Stimulated activated naive CD8-positive, alpha-beta T cell treated with anti-CD3 and anti-CD28 coated beads, Interleukin-15, amount 100 ng/mL, for 72 hours (primary cell): Measurements from ENCODE around the gene FRMPD1.

Experiments used
- ATAC-seq: fragments of 150-1000 bp; cut with Tn5 transposase; 2 replicates; pipeline ENCODE4 v1.10.0; 2021; ENCODE audit warnings: mild to moderate bottlenecking, moderate library complexity
- DNase-seq, 2 donors: peaks; one replicate each; pipeline ENCODE4 v3.0.0; 2021 to 2022
- H3K27ac Mint-ChIP-seq, 2 donors: one replicate each; pipeline ENCODE4 v1.8.0; 2022; ENCODE audit warnings: mild to moderate bottlenecking in 2 of 2, mixed read lengths in 2 of 2, moderate library complexity in 2 of 2
- H3K27me3 Mint-ChIP-seq: one replicate; pipeline ENCODE4 v1.8.0; 2022; ENCODE audit warnings: mixed read lengths
- H3K4me1 Mint-ChIP-seq: one replicate; pipeline ENCODE4 v1.8.0; 2022; ENCODE audit warnings: mild to moderate bottlenecking, mixed read lengths
- H3K4me3 Mint-ChIP-seq, 2 donors: one replicate each; pipeline ENCODE4 v1.8.0; 2022; ENCODE audit warnings: mild to moderate bottlenecking in 2 of 2, mixed read lengths in 2 of 2, moderate library complexity in 1 of 2
- H3K9me3 Mint-ChIP-seq, 2 donors: one replicate each; pipeline ENCODE4 v1.8.0; 2022; ENCODE audit warnings: mixed read lengths in 2 of 2

Gene FRMPD1

GRCh38 chr9:37683531-37684371, 33.0 kb downstream of the FRMPD1 start:
- no peaks in the 10 kb centered on the region for H3K9me3 Mint-ChIP-seq
- no peak overlapping the region for H3K27ac Mint-ChIP-seq
- H3K4me3 Mint-ChIP-seq, result no peak overlapping the region
- DNase-seq (no peak), ATAC-seq (no peak)
- H3K27me3 Mint-ChIP-seq, result peaks cover 52% of the 10 kb centered on the region
- H3K4me1 Mint-ChIP-seq, result no peaks in the 10 kb centered on the region

- no peak overlapping the region for H3K27ac Mint-ChIP-seq
- H3K4me1 Mint-ChIP-seq, result no peaks in the 10 kb centered on the region
- H3K27me3 Mint-ChIP-seq, result peaks cover 54% of the 10 kb centered on the region
- no peak for ATAC-seq
- no peak overlapping the region for H3K4me3 Mint-ChIP-seq
- no peak for DNase-seq
- no peaks in the 10 kb centered on the region for H3K9me3 Mint-ChIP-seq
Observed at GRCh38 chr9:37692622-37693221, 42.0 kb downstream of the FRMPD1 start.

- Mint-ChIP-seq H3K27me3 (peaks cover 54% of the 10 kb centered on the region), H3K9me3 (no peaks in the 10 kb centered on the region)
Observed at GRCh38 chr9:37693260-37693659, 42.5 kb downstream of the FRMPD1 start.

GRCh38 chr9:37694355-37694754, 43.6 kb downstream of the FRMPD1 start:
- H3K4me3 Mint-ChIP-seq, result no peak overlapping the region
- peaks cover 49% of the 10 kb centered on the region for H3K27me3 Mint-ChIP-seq
- no peak for DNase-seq
- no peaks in the 10 kb centered on the region for H3K9me3 Mint-ChIP-seq
- H3K4me1 Mint-ChIP-seq, result no peaks in the 10 kb centered on the region
- H3K27ac Mint-ChIP-seq, result no peak overlapping the region
- no peak for ATAC-seq

More at GRCh38 chr9:37693260-37693659, 42.5 kb downstream of the FRMPD1 start:
- H3K4me1 Mint-ChIP-seq, result no peaks in the 10 kb centered on the region
- no peak overlapping the region for H3K4me3 Mint-ChIP-seq
- ATAC-seq (no peak), DNase-seq (no peak)
- no peak overlapping the region for H3K27ac Mint-ChIP-seq

GRCh38 chr9:37696528-37696927, 45.8 kb downstream of the FRMPD1 start:
- Mint-ChIP-seq H3K4me3 (no peak overlapping the region), H3K27me3 (peaks cover 35% of the 10 kb centered on the region), H3K9me3 (no peaks in the 10 kb centered on the region), H3K4me1 (no peaks in the 10 kb centered on the region), H3K27ac (no peak overlapping the region)
- DNase-seq (no peak), ATAC-seq (no peak)

- no peaks in the 10 kb centered on the region for H3K4me1 Mint-ChIP-seq
Observed at GRCh38 chr9:37700131-37700530, 49.4 kb downstream of the FRMPD1 start.

GRCh38 chr9:37700900-37701299, 50.1 kb downstream of the FRMPD1 start:
- H3K4me3 Mint-ChIP-seq, result no peak overlapping the region
- peaks cover 10% of the 10 kb centered on the region for H3K27me3 Mint-ChIP-seq
- no peaks in the 10 kb centered on the region for H3K9me3 Mint-ChIP-seq
- ATAC-seq (no peak), DNase-seq (no peak)
- peaks cover 1% of the 10 kb centered on the region for H3K4me1 Mint-ChIP-seq
- no peak overlapping the region for H3K27ac Mint-ChIP-seq

More at GRCh38 chr9:37700131-37700530, 49.4 kb downstream of the FRMPD1 start:
- Mint-ChIP-seq H3K4me3 (no peak overlapping the region), H3K27me3 (peaks cover 18% of the 10 kb centered on the region), H3K9me3 (no peaks in the 10 kb centered on the region), H3K27ac (no peak overlapping the region)
- DNase-seq (no peak), ATAC-seq (no peak)

GRCh38 chr9:37705787-37706186, 55.0 kb downstream of the FRMPD1 start:
- DNase-seq (no peak), ATAC-seq (no peak)
- peaks cover 15% of the 10 kb centered on the region for H3K27me3 Mint-ChIP-seq
- H3K4me1 Mint-ChIP-seq, result peaks cover 8% of the 10 kb centered on the region
- no peak overlapping the region for H3K4me3 Mint-ChIP-seq
- H3K9me3 Mint-ChIP-seq, result no peaks in the 10 kb centered on the region
- H3K27ac Mint-ChIP-seq, result no peak overlapping the region

GRCh38 chr9:37706290-37706689, 55.5 kb downstream of the FRMPD1 start:
- no peak for DNase-seq
- Mint-ChIP-seq H3K27me3 (peaks cover 15% of the 10 kb centered on the region), H3K27ac (no peak overlapping the region), H3K4me3 (no peak overlapping the region), H3K4me1 (peaks cover 8% of the 10 kb centered on the region), H3K9me3 (no peaks in the 10 kb centered on the region)
- no peak for ATAC-seq

GRCh38 chr9:37707748-37708147, 57.0 kb downstream of the FRMPD1 start:
- ATAC-seq, result no peak
- H3K27ac Mint-ChIP-seq, result no peak overlapping the region
- peaks cover 8% of the 10 kb centered on the region for H3K27me3 Mint-ChIP-seq
- no peak overlapping the region for H3K4me3 Mint-ChIP-seq
- no peak for DNase-seq
- H3K4me1 Mint-ChIP-seq, result peaks cover 8% of the 10 kb centered on the region
- H3K9me3 Mint-ChIP-seq, result no peaks in the 10 kb centered on the region

- H3K9me3 Mint-ChIP-seq, result no peaks in the 10 kb centered on the region
- H3K4me1 Mint-ChIP-seq, result peaks cover 8% of the 10 kb centered on the region
- ATAC-seq (no peak), DNase-seq (no peak)
- peaks cover 8% of the 10 kb centered on the region for H3K27me3 Mint-ChIP-seq
- no peak overlapping the region for H3K4me3 Mint-ChIP-seq
- no peak overlapping the region for H3K27ac Mint-ChIP-seq
Observed at GRCh38 chr9:37710046-37710445, 59.3 kb downstream of the FRMPD1 start.

- DNase-seq, result no peak
- Mint-ChIP-seq H3K4me3 (no peak overlapping the region), H3K9me3 (no peaks in the 10 kb centered on the region), H3K4me1 (no peaks in the 10 kb centered on the region), H3K27ac (no peak overlapping the region), H3K27me3 (peaks cover 6% of the 10 kb centered on the region)
- no peak for ATAC-seq
Observed at GRCh38 chr9:37715260-37715659, 64.5 kb downstream of the FRMPD1 start.

- no peaks in the 10 kb centered on the region for H3K9me3 Mint-ChIP-seq
- no peaks in the 10 kb centered on the region for H3K4me1 Mint-ChIP-seq
- no peak for DNase-seq
- ATAC-seq, result no peak
- H3K4me3 Mint-ChIP-seq, result no peak overlapping the region
- H3K27ac Mint-ChIP-seq, result no peak overlapping the region
- peaks cover 6% of the 10 kb centered on the region for H3K27me3 Mint-ChIP-seq
Observed at GRCh38 chr9:37715991-37716505, 65.3 kb downstream of the FRMPD1 start.

- Mint-ChIP-seq H3K27me3 (peaks cover 6% of the 10 kb centered on the region), H3K27ac (no peak overlapping the region), H3K4me3 (no peak overlapping the region), H3K9me3 (no peaks in the 10 kb centered on the region), H3K4me1 (no peaks in the 10 kb centered on the region)
- DNase-seq (no peak), ATAC-seq (no peak)
Observed at GRCh38 chr9:37719526-37719925, 68.8 kb downstream of the FRMPD1 start.

- Mint-ChIP-seq H3K27me3 (peaks cover 23% of the 10 kb centered on the region), H3K9me3 (no peaks in the 10 kb centered on the region), H3K4me3 (no peak overlapping the region), H3K27ac (no peak overlapping the region), H3K4me1 (no peaks in the 10 kb centered on the region)
- no peak for ATAC-seq
- DNase-seq, result no peak
Observed at GRCh38 chr9:37727013-37727412, 76.3 kb downstream of the FRMPD1 start.

- Mint-ChIP-seq H3K27me3 (peaks cover 30% of the 10 kb centered on the region), H3K4me1 (no peaks in the 10 kb centered on the region)
Observed at GRCh38 chr9:37729499-37729898, 78.7 kb downstream of the FRMPD1 start.

More at GRCh38 chr9:37729499-37729898, 78.7 kb downstream of the FRMPD1 start:
- ATAC-seq (no peak), DNase-seq (no peak)
- no peak overlapping the region for H3K27ac Mint-ChIP-seq
- no peak overlapping the region for H3K4me3 Mint-ChIP-seq
- no peaks in the 10 kb centered on the region for H3K9me3 Mint-ChIP-seq
